ENCODE results near the gene CNKSR2. TPM values are rescaled to one million over a fixed set of nuclear protein-coding genes. Genes with fewer than 3 reads are reported as not detected.

The CNKSR2 gene
- 2.3 and 7.1 TPM in 2 replicates for total RNA-seq

GRCh38 chrX:21374163-21374993 is at the start of gene CNKSR2:
Gene CNKSR2, plus strand, starts transcription at chrX:21374418. Its CDS starts 480 bp downstream, at chrX:21374898.

GRCh38 chrX:21658152-21658737 is 284.0 kb downstream of the CNKSR2 start, which contains the start of gene KLHL34:
Gene KLHL34, minus strand, starts transcription at chrX:21658330. Its CDS starts 542 bp downstream, at chrX:21657788.

